ENCODE results near the gene TOMM7. TPM values are rescaled to one million over a fixed set of nuclear protein-coding genes. Genes with fewer than 3 reads are reported as not detected.
"Not testable (repeated sequence)": the region's sequence is repeated elsewhere in the genome, so short reads cannot be mapped to it uniquely, and the experiment has no call there.

The TOMM7 gene
- polyA plus RNA-seq, 2 of the 4 experiments (the other 2 are of a cell fraction): 526 to 685 TPM

DNA sequence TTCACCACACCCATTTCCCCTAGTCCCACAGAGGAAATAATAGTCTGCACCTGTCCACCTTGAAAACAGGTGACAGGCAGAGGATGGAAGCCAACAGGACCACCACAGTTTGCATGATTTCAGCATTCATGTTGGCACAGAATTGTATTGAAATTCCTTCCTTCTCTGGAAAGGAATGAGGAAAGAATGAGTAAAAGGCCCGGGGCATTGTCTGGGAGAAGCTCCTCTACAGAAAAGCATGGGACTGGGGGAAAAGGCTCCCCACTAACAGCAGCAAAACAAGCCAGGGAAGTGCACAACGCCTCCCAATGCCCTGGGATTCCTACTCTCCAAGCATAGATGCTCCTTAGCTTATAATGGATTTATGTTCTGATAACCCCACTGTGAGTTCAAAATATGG is 28.5 kb upstream of the TOMM7 start:
- Histone ChIP-seq H3K4me3 (no peak overlapping the region), H3K27ac (no peak overlapping the region), H3K9me3 (no peaks in the 10 kb centered on the region), H3K4me2 (no peak overlapping the region), H3K4me1 (peaks cover 8% of the 10 kb centered on the region)
- no peak for DNase-seq (ENCODE audit: low read depth in 1 of 2, low spot score in 1 of 2)
- TF ChIP-seq FOSL2 (IDR thresholded peaks at IDR 0.05) (no peak), FOSL2 (CRISPR knock-in tag; IDR thresholded peaks at IDR 0.05) (no peak), ZNF302 (CRISPR knock-in tag; IDR thresholded peaks at IDR 0.05) (no peak), GATA3 (IDR thresholded peaks at IDR 0.05; ENCODE audit: borderline replicate concordance) (no peak), NPAS2 (CRISPR knock-in tag; IDR thresholded peaks at IDR 0.05; ENCODE audit: borderline replicate concordance) (no peak), ZC3H11A (IDR thresholded peaks at IDR 0.05) (no peak), KDM5A (IDR thresholded peaks at IDR 0.05) (no peak)
- TF ChIP-seq, protein P1, sequence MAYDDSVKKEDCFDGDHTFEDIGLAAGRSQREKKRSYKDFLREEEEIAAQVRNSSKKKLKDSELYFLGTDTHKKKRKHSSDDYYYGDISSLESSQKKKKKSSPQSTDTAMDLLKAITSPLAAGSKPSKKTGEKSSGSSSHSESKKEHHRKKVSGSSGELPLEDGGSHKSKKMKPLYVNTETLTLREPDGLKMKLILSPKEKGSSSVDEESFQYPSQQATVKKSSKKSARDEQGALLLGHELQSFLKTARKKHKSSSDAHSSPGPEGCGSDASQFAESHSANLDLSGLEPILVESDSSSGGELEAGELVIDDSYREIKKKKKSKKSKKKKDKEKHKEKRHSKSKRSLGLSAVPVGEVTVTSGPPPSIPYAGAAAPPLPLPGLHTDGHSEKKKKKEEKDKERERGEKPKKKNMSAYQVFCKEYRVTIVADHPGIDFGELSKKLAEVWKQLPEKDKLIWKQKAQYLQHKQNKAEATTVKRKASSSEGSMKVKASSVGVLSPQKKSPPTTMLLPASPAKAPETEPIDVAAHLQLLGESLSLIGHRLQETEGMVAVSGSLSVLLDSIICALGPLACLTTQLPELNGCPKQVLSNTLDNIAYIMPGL (CRISPR knock-in tag; IDR thresholded peaks at IDR 0.05; ENCODE audit: borderline replicate concordance): no peak
- no peak for ATAC-seq
- POLR2A ChIA-PET: no interaction called here
- CTCF ChIA-PET: interaction anchor here (0.7 to 2.4 kb wide), 4 partner anchors 14 to 290 kb away, joined by 3 to 8 read pairs (median 4); partner anchors contain the start of gene TOMM7
- FAIRE-seq: no peak
- 34% methylated on average over 2 of the region's 2 CpGs for WGBS (ENCODE audit: missing lambda C conversion rate)

DNA sequence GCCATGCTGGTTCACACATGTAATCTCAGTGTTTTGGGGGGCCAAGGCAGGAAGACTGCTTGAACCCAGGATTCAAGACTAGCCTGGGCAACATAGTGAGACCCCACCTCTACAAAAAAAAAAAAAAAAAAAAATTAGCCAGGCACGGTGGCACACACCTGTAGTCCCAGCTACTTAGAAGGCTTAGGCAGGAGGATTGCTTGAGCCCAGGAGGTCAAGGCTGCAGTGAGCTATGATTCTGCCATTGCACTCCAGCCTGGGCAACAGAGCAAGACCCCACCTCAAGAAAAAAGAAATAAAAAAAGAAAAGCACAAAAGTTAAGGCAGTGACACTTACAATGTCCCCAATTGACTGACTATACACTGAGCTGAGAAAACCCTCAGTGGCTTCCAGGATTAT is 27.7 kb upstream of the TOMM7 start:
- H3K4me1 ChIP-seq; POLR2A ChIA-PET; H3K4me2 ChIP-seq; DNase-seq (ENCODE audit: low read depth in 1 of 2, low spot score in 1 of 2); H3K4me3 ChIP-seq; FAIRE-seq; ATAC-seq; H3K27ac ChIP-seq; H3K9me3 ChIP-seq: not testable (repeated sequence)
- CTCF ChIA-PET: interaction anchor here (1.0 to 2.4 kb wide), 4 partner anchors 26 to 289 kb away, joined by 3 to 8 read pairs (median 4); partner anchors contain the start of gene TOMM7
- 78% methylated on average over 1 of the region's 1 CpG for WGBS (ENCODE audit: missing lambda C conversion rate)

DNA sequence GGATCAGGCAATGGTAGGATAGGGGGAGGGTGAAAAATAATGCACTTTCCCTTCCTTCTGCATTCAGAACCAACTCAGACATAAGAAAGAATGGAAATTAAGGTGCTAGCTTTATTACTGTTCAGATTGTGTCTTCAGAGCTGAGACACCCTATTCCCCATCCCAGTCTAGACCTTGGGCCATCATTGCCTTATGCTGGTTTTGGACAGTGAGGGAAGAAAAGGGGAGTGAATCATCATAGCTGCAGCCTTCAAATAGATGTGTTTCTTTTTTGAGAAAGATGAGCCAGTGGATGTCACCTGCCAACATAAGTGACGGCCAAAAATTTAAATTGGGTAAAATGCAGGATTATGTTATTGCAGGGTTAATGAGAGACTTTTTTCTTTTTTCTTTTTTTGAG is 27.0 kb upstream of the TOMM7 start:
- 98% methylated on average over 1 of the region's 1 CpG for WGBS (ENCODE audit: missing lambda C conversion rate)
- Histone ChIP-seq H3K9me3 (no peaks in the 10 kb centered on the region), H3K27ac (no peak overlapping the region), H3K4me3 (no peak overlapping the region), H3K4me2 (no peak overlapping the region), H3K4me1 (no peaks in the 10 kb centered on the region)
- TF ChIP-seq FOSL2 (IDR thresholded peaks at IDR 0.05) (no peak), FOSL2 (CRISPR knock-in tag; IDR thresholded peaks at IDR 0.05) (no peak), RFX5 (IDR thresholded peaks at IDR 0.05) (no peak), POLR2A (IDR thresholded peaks at IDR 0.05; ENCODE audit: low read length) (no peak), ZNF302 (CRISPR knock-in tag; IDR thresholded peaks at IDR 0.05) (no peak), KDM1A (IDR thresholded peaks at IDR 0.05; ENCODE audit: low read depth) (no peak), CBX2 (IDR thresholded peaks at IDR 0.05; ENCODE audit: borderline replicate concordance, low read depth) (no peak), MYC (IDR thresholded peaks at IDR 0.05; ENCODE audit: borderline replicate concordance, low read length) (no peak), CBX8 (IDR thresholded peaks at IDR 0.05) (no peak), SMC3 (IDR thresholded peaks at IDR 0.05) (no peak), PHF8 (IDR thresholded peaks at IDR 0.05; ENCODE audit: borderline replicate concordance, low read depth) (no peak), HOXB13 (CRISPR knock-in tag; IDR thresholded peaks at IDR 0.05; ENCODE audit: low read depth) (no peak), NPAS2 (CRISPR knock-in tag; IDR thresholded peaks at IDR 0.05; ENCODE audit: borderline replicate concordance) (no peak), EHMT2 (IDR thresholded peaks at IDR 0.05; ENCODE audit: low read depth) (no peak), RAD21 (conservative IDR thresholded peaks at IDR 0.05 in 1 of 2, IDR thresholded peaks at IDR 0.05 in 1 of 2) (no peak), ZC3H11A (IDR thresholded peaks at IDR 0.05) (no peak), HOXB5 (CRISPR knock-in tag; IDR thresholded peaks at IDR 0.05) (no peak)
- TF ChIP-seq, protein P2, sequence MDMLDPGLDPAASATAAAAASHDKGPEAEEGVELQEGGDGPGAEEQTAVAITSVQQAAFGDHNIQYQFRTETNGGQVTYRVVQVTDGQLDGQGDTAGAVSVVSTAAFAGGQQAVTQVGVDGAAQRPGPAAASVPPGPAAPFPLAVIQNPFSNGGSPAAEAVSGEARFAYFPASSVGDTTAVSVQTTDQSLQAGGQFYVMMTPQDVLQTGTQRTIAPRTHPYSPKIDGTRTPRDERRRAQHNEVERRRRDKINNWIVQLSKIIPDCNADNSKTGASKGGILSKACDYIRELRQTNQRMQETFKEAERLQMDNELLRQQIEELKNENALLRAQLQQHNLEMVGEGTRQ (IDR thresholded peaks at IDR 0.05): no peak
- TF ChIP-seq, protein P1 (CRISPR knock-in tag; IDR thresholded peaks at IDR 0.05; ENCODE audit: borderline replicate concordance): no peak
- TF ChIP-seq, protein P3, sequence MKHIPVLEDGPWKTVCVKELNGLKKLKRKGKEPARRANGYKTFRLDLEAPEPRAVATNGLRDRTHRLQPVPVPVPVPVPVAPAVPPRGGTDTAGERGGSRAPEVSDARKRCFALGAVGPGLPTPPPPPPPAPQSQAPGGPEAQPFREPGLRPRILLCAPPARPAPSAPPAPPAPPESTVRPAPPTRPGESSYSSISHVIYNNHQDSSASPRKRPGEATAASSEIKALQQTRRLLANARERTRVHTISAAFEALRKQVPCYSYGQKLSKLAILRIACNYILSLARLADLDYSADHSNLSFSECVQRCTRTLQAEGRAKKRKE (CRISPR knock-in tag; IDR thresholded peaks at IDR 0.05; ENCODE audit: low read depth): no peak
- TF ChIP-seq, protein P4, sequence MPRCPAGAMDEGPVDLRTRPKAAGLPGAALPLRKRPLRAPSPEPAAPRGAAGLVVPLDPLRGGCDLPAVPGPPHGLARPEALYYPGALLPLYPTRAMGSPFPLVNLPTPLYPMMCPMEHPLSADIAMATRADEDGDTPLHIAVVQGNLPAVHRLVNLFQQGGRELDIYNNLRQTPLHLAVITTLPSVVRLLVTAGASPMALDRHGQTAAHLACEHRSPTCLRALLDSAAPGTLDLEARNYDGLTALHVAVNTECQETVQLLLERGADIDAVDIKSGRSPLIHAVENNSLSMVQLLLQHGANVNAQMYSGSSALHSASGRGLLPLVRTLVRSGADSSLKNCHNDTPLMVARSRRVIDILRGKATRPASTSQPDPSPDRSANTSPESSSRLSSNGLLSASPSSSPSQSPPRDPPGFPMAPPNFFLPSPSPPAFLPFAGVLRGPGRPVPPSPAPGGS (IDR thresholded peaks at IDR 0.05): no peak
- ChIA-PET CTCF (interaction anchor here (1.0 to 2.4 kb wide), 2 partner anchors 115 to 289 kb away, joined by 3 to 8 read pairs; no protein-coding TSS in a partner anchor), POLR2A (no interaction called here)
- DNase-seq (ENCODE audit: low read depth in 1 of 2, low spot score in 1 of 2): no peak
- no peak for FAIRE-seq
- no peak for ATAC-seq
